Keratinocyte (primary cell): Measurements from ENCODE around the gene MRPS10. TPM values are rescaled to one million over a fixed set of nuclear protein-coding genes. Genes with fewer than 3 reads are reported as not detected.
A peak's percentile ranks its signal among the peaks of the same experiment; 100 is the strongest.

ENCODE experiments used
- DNase-seq: peaks from one replicate; pipeline ENCODE4 v3.0.0-alpha.2; 2011; ENCODE audit warnings: low read depth, missing footprints, low spot score
- FAIRE-seq: peaks from 2 replicates; lab custom pipeline; 2011; peaks lifted over from hg19 to GRCh38; lab: Jason Lieb, UNC
- H2AFZ ChIP-seq: 2 replicates; pipeline ENCODE4 v1.6.0; 2012; ENCODE audit warnings: low read length, control low read depth, inconsistent platforms; ENCODE audit not compliant: control insufficient read depth
- H3K27ac ChIP-seq: 2 replicates; pipeline ENCODE4 v1.5.1; 2011; ENCODE audit warnings: low read length; ENCODE audit not compliant: control insufficient read depth, insufficient read depth
- H3K27me3 ChIP-seq: 3 replicates; pipeline ENCODE4 v1.6.0; 2011; ENCODE audit warnings: low read length; ENCODE audit not compliant: control insufficient read depth, insufficient read depth; ENCODE audit errors: extremely low read depth
- H3K36me3 ChIP-seq, 2 experiments: 2 replicates in 1 of 2; 3 replicates in 1 of 2; pipeline ENCODE4 v1.5.1; 2011; ENCODE audit warnings: low read length in 2 of 2, mild to moderate bottlenecking in 1 of 2; ENCODE audit not compliant: control insufficient read depth in 2 of 2, insufficient read depth in 2 of 2; ENCODE audit errors: extremely low read depth in 1 of 2
- H3K4me1 ChIP-seq: 3 replicates; pipeline ENCODE4 v1.5.1; 2011; ENCODE audit warnings: low read length; ENCODE audit not compliant: control insufficient read depth, insufficient read depth; ENCODE audit errors: extremely low read depth
- H3K4me2 ChIP-seq: 3 replicates; pipeline ENCODE4 v1.6.0; 2011; ENCODE audit warnings: low read depth, low read length; ENCODE audit not compliant: control insufficient read depth, insufficient read depth; ENCODE audit errors: extremely low read depth
- H3K4me3 ChIP-seq, 3 experiments: fragments of 200-600 bp in 1 of 3; sonication (generic) in 1 of 3; 2 replicates in 2 of 3; 3 replicates in 1 of 3; pipeline ENCODE4 v1.5.1; 2011 to 2016; ENCODE audit warnings: low read length in 3 of 3, mild to moderate bottlenecking in 3 of 3, control low read depth in 2 of 3, inconsistent platforms in 1 of 3, low read depth in 1 of 3, mixed read lengths in 1 of 3, mixed run types in 1 of 3, moderate library complexity in 1 of 3; ENCODE audit not compliant: control insufficient read depth in 2 of 3, insufficient read depth in 2 of 3; ENCODE audit errors: extremely low read depth in 1 of 3
- H3K79me2 ChIP-seq: 2 replicates; pipeline ENCODE4 v1.6.0; 2012; ENCODE audit warnings: low read length; ENCODE audit not compliant: control insufficient read depth, insufficient read depth
- H3K9ac ChIP-seq: 3 replicates; pipeline ENCODE4 v1.6.0; 2011; ENCODE audit warnings: low read length; ENCODE audit not compliant: control insufficient read depth, insufficient read depth; ENCODE audit errors: extremely low read depth
- H3K9me1 ChIP-seq: 3 replicates; pipeline ENCODE4 v1.6.0; 2011; ENCODE audit warnings: low read length; ENCODE audit not compliant: control insufficient read depth, insufficient read depth; ENCODE audit errors: extremely low read depth
- H3K9me3 ChIP-seq: 2 replicates; pipeline ENCODE4 v1.5.1; 2012; ENCODE audit warnings: low read depth, low read length; ENCODE audit not compliant: control insufficient read depth
- H4K20me1 ChIP-seq: 3 replicates; pipeline ENCODE4 v1.6.0; 2011; ENCODE audit warnings: low read length; ENCODE audit not compliant: control insufficient read depth, insufficient read depth; ENCODE audit errors: extremely low read depth
- EZH2 ChIP-seq: IDR thresholded peaks from one replicate; pipeline ENCODE4 v1.6.1; 2012; ENCODE audit warnings: inconsistent platforms, mild to moderate bottlenecking, low read length, moderate library complexity
- dilution Hi-C: fragments of 300-500 bp; cut with MboI; formaldehyde crosslinking; loops from one replicate; pipeline ENCODE4 v1.7.0; 2020; ENCODE audit warnings: low sequenced_read_pairs; ENCODE audit not compliant: extremely low pct_ligation_motif_present
- polyA plus RNA-seq, 5 experiments: library from polyadenylated mRNA; depleted of rRNA in 3 of 5; stranded (reverse) in 3 of 5; stranded (forward) in 1 of 5; unstranded in 1 of 5; fragments of >200 nt; gene quantifications; 1 replicate in 1 of 5; 2 replicates in 3 of 5; 3 replicates in 1 of 5; pipeline versions ENCODE4 v1.2.1 to v1.2.3, GENCODE V29; 2011 to 2012; ENCODE audit warnings: missing spikeins in 2 of 5, low read depth in 1 of 5, low replicate concordance in 1 of 5
- TF ChIP-seq, protein P1 (sequence below), 3 experiments: IDR thresholded peaks in 1 of 3; conservative IDR thresholded peaks in 1 of 3; optimal IDR thresholded peaks in 1 of 3; 2 replicates in 2 of 3; 3 replicates in 1 of 3; pipeline versions ENCODE3 to v1.5.1; 2011; ENCODE audit warnings: low read length in 3 of 3, mild to moderate bottlenecking in 3 of 3, moderate library complexity in 2 of 3, control low read depth in 1 of 3, inconsistent platforms in 1 of 3; ENCODE audit not compliant: insufficient read depth in 2 of 3; ENCODE audit errors: extremely low read depth in 1 of 3

Gene MRPS10
- polyA plus RNA-seq, 1 donor (not counting 4 experiments of a cell fraction or from before 2014, with no cell fraction given), result 80.1 TPM

DNA sequence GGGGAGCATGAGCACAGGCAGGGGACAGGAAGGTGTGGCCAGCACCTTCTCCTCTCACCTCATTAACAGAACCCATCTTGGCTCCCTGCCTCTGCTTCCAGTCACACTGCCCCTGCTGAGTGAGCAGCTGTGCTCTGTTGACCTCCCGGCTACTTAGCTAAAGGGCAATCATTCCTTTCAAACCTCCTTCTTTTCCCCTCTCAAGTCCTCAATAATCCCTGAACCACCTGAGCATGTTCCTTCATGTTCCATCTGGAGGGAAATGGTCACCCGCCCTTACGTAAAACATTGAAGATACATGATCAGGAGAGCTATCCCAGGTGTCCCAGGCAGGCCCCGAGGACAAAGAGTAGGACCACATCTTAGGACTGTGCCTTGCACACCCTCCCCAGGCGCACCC lies 21.7 kb upstream of the MRPS10 start:
- H3K9me3 ChIP-seq, result no peaks in the 10 kb centered on the region
- H3K4me2 ChIP-seq, result peak overlapping the region; percentile 86
- H3K36me3 ChIP-seq, result peaks cover 9 to 11% of the 10 kb centered on the region in 2 experiments
- dilution Hi-C loops, result no loop called here
- peak overlapping the region in 2 of 3 experiments; percentile 24 to 39 for H3K4me3 ChIP-seq
- peak overlapping the region; percentile 91 for H2AFZ ChIP-seq
- no peaks in the 10 kb centered on the region for H4K20me1 ChIP-seq
- TF ChIP-seq, protein P1, sequence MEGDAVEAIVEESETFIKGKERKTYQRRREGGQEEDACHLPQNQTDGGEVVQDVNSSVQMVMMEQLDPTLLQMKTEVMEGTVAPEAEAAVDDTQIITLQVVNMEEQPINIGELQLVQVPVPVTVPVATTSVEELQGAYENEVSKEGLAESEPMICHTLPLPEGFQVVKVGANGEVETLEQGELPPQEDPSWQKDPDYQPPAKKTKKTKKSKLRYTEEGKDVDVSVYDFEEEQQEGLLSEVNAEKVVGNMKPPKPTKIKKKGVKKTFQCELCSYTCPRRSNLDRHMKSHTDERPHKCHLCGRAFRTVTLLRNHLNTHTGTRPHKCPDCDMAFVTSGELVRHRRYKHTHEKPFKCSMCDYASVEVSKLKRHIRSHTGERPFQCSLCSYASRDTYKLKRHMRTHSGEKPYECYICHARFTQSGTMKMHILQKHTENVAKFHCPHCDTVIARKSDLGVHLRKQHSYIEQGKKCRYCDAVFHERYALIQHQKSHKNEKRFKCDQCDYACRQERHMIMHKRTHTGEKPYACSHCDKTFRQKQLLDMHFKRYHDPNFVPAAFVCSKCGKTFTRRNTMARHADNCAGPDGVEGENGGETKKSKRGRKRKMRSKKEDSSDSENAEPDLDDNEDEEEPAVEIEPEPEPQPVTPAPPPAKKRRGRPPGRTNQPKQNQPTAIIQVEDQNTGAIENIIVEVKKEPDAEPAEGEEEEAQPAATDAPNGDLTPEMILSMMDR (optimal IDR thresholded peaks at IDR 0.05 in 1 of 3, IDR thresholded peaks at IDR 0.05 in 1 of 3, conservative IDR thresholded peaks at IDR 0.05 in 1 of 3; ENCODE audit: extremely low read depth in 1 of 3, insufficient read depth in 2 of 3, low read length in 3 of 3), result no peak
- no peak for TF ChIP-seq EZH2
- peaks cover 29% of the 10 kb centered on the region for H3K4me1 ChIP-seq
- no peaks in the 10 kb centered on the region for H3K27me3 ChIP-seq
- DNase-seq (no peak), FAIRE-seq (no peak)
- H3K27ac ChIP-seq, result peak overlapping the region; percentile 90
- H3K9me1 ChIP-seq, result no peaks in the 10 kb centered on the region
- H3K79me2 ChIP-seq, result no peaks in the 10 kb centered on the region
- peak overlapping the region; percentile 59 for H3K9ac ChIP-seq

DNA sequence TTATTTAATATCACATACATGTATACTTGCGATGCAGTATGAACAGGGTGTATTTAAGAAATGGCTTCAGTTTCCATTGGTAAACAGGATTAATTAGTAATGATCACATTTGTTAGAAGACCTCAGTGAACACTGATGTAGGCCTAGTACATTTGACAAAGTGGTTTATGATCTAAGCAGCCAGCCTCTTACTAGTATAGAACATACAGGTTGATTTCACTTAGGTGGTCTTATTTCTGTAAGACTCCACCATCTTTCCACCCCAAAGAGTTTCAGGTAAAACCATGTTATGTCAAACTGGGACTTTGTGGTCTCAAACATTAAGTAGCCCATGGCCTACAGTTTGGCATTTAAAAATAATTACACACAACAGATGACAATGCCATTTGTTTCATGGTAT lies 20.2 kb upstream of the MRPS10 start:
- FAIRE-seq (no peak), DNase-seq (no peak)
- Histone ChIP-seq H3K27me3 (no peaks in the 10 kb centered on the region), H4K20me1 (no peaks in the 10 kb centered on the region), H3K9me1 (no peaks in the 10 kb centered on the region), H3K4me3 (no peak overlapping the region), H3K4me1 (peaks cover 29% of the 10 kb centered on the region), H3K36me3 (peaks cover 8% of the 10 kb centered on the region in 2 experiments), H3K9me3 (no peaks in the 10 kb centered on the region), H3K4me2 (no peak overlapping the region), H2AFZ (no peak overlapping the region), H3K79me2 (no peaks in the 10 kb centered on the region), H3K9ac (no peak overlapping the region), H3K27ac (no peak overlapping the region)
- dilution Hi-C loops, result no loop called here
- no peak for TF ChIP-seq EZH2
- TF ChIP-seq, protein P1 (optimal IDR thresholded peaks at IDR 0.05 in 1 of 3, IDR thresholded peaks at IDR 0.05 in 1 of 3, conservative IDR thresholded peaks at IDR 0.05 in 1 of 3; ENCODE audit: extremely low read depth in 1 of 3, insufficient read depth in 2 of 3, low read length in 3 of 3), result no peak
